Heart left ventricle (tissue), 16 donors: ENCODE measurements around the gene PALM. TPM values are rescaled to one million over a fixed set of nuclear protein-coding genes. Genes with fewer than 3 reads are reported as not detected.

Source experiments
- ATAC-seq, 4 donors: fragments of 200-7000 bp; cut with Tn5 transposase; one replicate each; pipeline ENCODE4 v1.9.1; 2020 to 2022; ENCODE audit warnings: moderate library complexity in 4 of 4, mild to moderate bottlenecking in 3 of 4, moderate number of reproducible peaks in 1 of 4
- DNase-seq, 5 donors: peaks; one replicate each; pipeline ENCODE4 v3.0.0-alpha.2; 2020
- H3K27ac ChIP-seq, 12 donors: fragments of 200-600 bp; sonication (generic) in 4 of 12; one replicate each; pipeline versions ENCODE4 v1.5.0 to v1.8.0; 2016 to 2022; ENCODE audit warnings: mild to moderate bottlenecking in 2 of 12
- H3K27me3 ChIP-seq, 9 donors: fragments of 200-600 bp; sonication (generic) in 2 of 9; one replicate each; pipeline versions ENCODE4 v1.5.1 to v1.8.0; 2016 to 2022; ENCODE audit warnings: mild to moderate bottlenecking in 3 of 9
- H3K36me3 ChIP-seq, 9 donors: fragments of 200-600 bp; sonication (generic) in 2 of 9; one replicate each; pipeline versions ENCODE4 v1.5.0 to v1.8.0; 2018 to 2022; ENCODE audit warnings: mild to moderate bottlenecking in 2 of 9
- H3K4me1 ChIP-seq, 12 donors: fragments of 200-600 bp; sonication (generic) in 4 of 12; one replicate each; pipeline versions ENCODE4 v1.5.0 to v1.8.0; 2016 to 2022; ENCODE audit warnings: mild to moderate bottlenecking in 3 of 12
- H3K4me3 ChIP-seq, 12 donors: fragments of 200-600 bp; sonication (generic) in 4 of 12; one replicate each; pipeline versions ENCODE4 v1.5.0 to v1.8.0; 2017 to 2022; ENCODE audit warnings: mild to moderate bottlenecking in 9 of 12, moderate library complexity in 4 of 12
- H3K9me3 ChIP-seq, 12 donors: fragments of 200-600 bp; sonication (generic) in 4 of 12; one replicate each; pipeline versions ENCODE4 v1.5.0 to v1.8.0; 2016 to 2022; ENCODE audit warnings: mild to moderate bottlenecking in 1 of 12
- POLR2A ChIP-seq, 2 donors: fragments of 450-650 bp; IDR thresholded peaks; one replicate each; pipeline ENCODE4 v1.6.1; 2017; ENCODE audit warnings: antibody characterized with exemption in 2 of 2, mild to moderate bottlenecking in 2 of 2, moderate library complexity in 2 of 2
- WGBS, 4 donors: extraction: QIAGEN DNeasy Blood & Tissue Kit in 2 of 4; methylation state at CpG; one replicate each; pipeline versions ENCODE4 v1.1.5 to v1.1.7; 2013 to 2018; 5-methylcytosine and 5-hydroxymethylcytosine counted together
- intact Hi-C, 10 donors: fragments of 100-400 bp; cut with DNase I; formaldehyde crosslinking; loops; one replicate each; pipeline versions ENCODE4 v1.11.1 to v1.14.2; 2022
- polyA plus RNA-seq, 2 donors: library from polyadenylated mRNA; stranded (reverse); fragments of 200-250 nt; gene quantifications; one replicate each; pipeline ENCODE4 v1.2.3, GENCODE V29; 2013
- total RNA-seq, 9 donors: library from RNA; depleted of rRNA in 2 of 9; stranded (reverse); fragments of >200 nt in 2 of 9; fragmentation: NEBNext Ultra II Directional in 3 of 9; extraction: Animal tissue kit (Norgen Biotek cat#: 25700) in 3 of 9; gene quantifications; one replicate each; pipeline versions ENCODE4 v1.1.0 to v1.2.4, GENCODE V29; 2016 to 2023
- TF ChIP-seq, protein P1 (sequence below), 12 donors: fragments of 200-600 bp; sonication (generic) in 4 of 12; IDR thresholded peaks; one replicate each; pipeline versions ENCODE4 v1.5.0 to v1.8.0; 2018 to 2022; ENCODE audit warnings: antibody characterized with exemption in 12 of 12, mild to moderate bottlenecking in 5 of 12
- donor health status: ischemic (EF 13 %, LVEDD 7.1; RV severe dilation, severe dysfunction).
- donor health status: healthy with polysubstance abuse.
- donor health status: DM: no; HTN: yes; CAD: no.
- donor health status: DM: no; HTN: no; CAD: no.
- donor health status: ischemic (EF 25% LVEDD 6.9; RV normal size, moderate dysfunction).
- donor health status: ischemic (EF 25% LVEDD 5.7; RV mildly dilated, moderate dysfunction).
- donor health status: healthy.
- donor health status: DM: yes; HTN: yes; CAD: no.
- donor health status: ischemic (EF 35%, LVEDD 5.7; RV mildly dilated, moderate dysfunction).
- donor health status: nonischemic (EF 11% LVEDD 7.7; RV severe dilation, severe dysfunction).
- donor health status: DM: yes; HTN: yes; CAD: no.
- donor health status: PGD.
- donor health status: ischemic (EF 29% LVEDD 5.4; RV normal size, mild dysfunction).
- donor health status: nonischemic (EF 23%, LVEDD 6.1; RV moderate dilation, normal function).

PALM gene
- total and polyA plus RNA-seq, 11 donors: 13.5 to 42.3 (median 23.3) TPM

DNA sequence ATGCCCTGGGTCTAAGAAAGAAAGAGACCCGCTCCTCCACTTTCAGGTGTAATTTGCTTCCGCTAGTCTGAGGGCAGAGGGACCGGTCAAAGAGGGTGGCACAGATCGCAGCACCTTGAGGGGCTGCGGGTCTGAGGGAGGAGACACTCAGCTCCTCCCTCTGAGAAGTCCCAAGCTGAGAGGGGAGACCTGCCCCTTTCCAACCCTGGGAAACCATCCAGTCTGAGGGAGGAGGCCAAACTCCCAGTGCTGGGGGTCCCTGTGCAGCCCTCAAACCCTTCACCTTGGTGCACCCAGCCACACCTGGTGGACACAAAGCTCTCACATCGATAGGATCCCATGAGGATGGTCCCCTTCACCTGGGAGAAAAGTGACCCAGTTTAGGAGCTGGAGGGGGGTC is 55.1 kb downstream of the PALM start:
- DNase-seq: no peak
- no peaks in the 10 kb centered on the region for H3K27me3 ChIP-seq
- H3K4me3 ChIP-seq: no peak overlapping the region
- no peaks in the 10 kb centered on the region for H3K36me3 ChIP-seq
- ATAC-seq: no peak
- H3K4me1 ChIP-seq: no peaks in the 10 kb centered on the region
- 91 to 93% (median 92%) methylated on average over 6 of the region's 6 CpGs for WGBS, 4 donors
- H3K9me3 ChIP-seq: peaks cover 0 to 5% (median 2%) of the 10 kb centered on the region in 12 donors
- TF ChIP-seq, protein P1, sequence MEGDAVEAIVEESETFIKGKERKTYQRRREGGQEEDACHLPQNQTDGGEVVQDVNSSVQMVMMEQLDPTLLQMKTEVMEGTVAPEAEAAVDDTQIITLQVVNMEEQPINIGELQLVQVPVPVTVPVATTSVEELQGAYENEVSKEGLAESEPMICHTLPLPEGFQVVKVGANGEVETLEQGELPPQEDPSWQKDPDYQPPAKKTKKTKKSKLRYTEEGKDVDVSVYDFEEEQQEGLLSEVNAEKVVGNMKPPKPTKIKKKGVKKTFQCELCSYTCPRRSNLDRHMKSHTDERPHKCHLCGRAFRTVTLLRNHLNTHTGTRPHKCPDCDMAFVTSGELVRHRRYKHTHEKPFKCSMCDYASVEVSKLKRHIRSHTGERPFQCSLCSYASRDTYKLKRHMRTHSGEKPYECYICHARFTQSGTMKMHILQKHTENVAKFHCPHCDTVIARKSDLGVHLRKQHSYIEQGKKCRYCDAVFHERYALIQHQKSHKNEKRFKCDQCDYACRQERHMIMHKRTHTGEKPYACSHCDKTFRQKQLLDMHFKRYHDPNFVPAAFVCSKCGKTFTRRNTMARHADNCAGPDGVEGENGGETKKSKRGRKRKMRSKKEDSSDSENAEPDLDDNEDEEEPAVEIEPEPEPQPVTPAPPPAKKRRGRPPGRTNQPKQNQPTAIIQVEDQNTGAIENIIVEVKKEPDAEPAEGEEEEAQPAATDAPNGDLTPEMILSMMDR (IDR thresholded peaks at IDR 0.05): no peak
- no peak for TF ChIP-seq POLR2A (IDR thresholded peaks at IDR 0.05)
- intact Hi-C loops: no loop called here
- H3K27ac ChIP-seq: no peak overlapping the region

DNA sequence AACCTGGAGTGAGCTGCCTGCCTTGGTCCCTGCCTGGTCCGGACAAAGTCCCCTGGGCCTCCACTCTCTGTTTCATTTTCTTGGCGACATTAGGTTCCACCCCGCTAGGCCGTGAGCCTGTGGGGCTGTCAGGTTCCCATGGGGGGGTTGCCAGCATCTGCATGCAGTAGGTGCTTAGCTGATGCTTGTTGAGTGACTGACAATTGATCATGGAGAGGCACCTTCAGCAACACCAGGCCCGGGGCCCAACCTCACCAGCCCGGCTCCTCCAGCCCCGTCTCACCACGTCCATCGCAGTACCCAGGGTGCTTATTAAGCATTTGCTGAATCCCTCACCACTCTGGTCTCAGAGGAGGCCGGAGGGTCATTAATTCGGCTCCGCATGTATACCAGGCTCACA is 55.6 kb downstream of the PALM start:
- Histone ChIP-seq H3K27me3 (no peaks in the 10 kb centered on the region), H3K4me1 (no peaks in the 10 kb centered on the region), H3K9me3 (peaks cover 0 to under 1% (median 0%) of the 10 kb centered on the region in 12 donors), H3K36me3 (no peaks in the 10 kb centered on the region), H3K27ac (no peak overlapping the region), H3K4me3 (no peak overlapping the region)
- DNase-seq (no peak), ATAC-seq (no peak)
- intact Hi-C loops: no loop called here
- 87 to 93% (median 92%) methylated on average over 11 to 12 of the region's 12 CpGs for WGBS, 4 donors
- TF ChIP-seq, protein P1 (IDR thresholded peaks at IDR 0.05): no peak
- TF ChIP-seq POLR2A (IDR thresholded peaks at IDR 0.05): no peak

DNA sequence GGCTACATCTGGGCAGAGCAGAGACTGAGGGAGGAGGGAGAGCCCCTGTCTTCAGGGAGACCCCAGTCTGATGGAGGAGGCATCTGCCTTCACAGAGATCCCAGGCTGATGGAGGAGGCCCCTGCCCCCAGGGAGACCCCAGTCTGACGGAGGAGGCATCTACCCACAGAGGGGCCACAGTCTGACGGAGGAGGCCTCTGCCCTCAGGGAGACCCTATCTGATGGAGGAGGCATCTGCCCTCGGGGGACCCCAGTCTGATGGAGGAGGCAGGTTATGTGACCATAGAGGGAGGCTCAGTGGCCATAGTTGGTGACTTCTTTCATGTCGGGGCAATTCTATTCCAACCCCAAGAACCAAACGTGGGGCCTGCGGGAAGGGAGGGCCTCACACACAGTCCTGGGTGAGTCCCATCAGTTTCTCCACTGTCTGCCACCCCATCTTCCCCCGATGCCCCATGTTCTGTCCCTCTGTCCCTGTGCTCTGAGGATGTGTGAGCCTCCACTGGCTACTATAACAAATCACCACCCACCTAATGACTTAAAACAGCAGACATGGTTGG is 56.5 kb downstream of the PALM start:
- DNase-seq (no peak), ATAC-seq (no peak)
- intact Hi-C loops: loop anchor here in 3 of 10 donors (5.0 kb wide), 3 partner anchors 92 to 217 kb away; partner anchors contain the start of genes CFD (in 1 of the 3) and WDR18 (in 1 of the 3)
- Histone ChIP-seq H3K9me3 (no peaks in the 10 kb centered on the region), H3K27ac (no peak overlapping the region), H3K4me3 (no peak overlapping the region), H3K4me1 (peaks cover 0 to 1% (median 0%) of the 10 kb centered on the region in 12 donors), H3K36me3 (no peaks in the 10 kb centered on the region), H3K27me3 (no peaks in the 10 kb centered on the region)
- WGBS, 4 donors: 76 to 100% (median 85%) methylated on average over 2 to 7 of the region's 7 CpGs
- no peak for TF ChIP-seq POLR2A (IDR thresholded peaks at IDR 0.05)
- TF ChIP-seq, protein P1 (IDR thresholded peaks at IDR 0.05): no peak

DNA sequence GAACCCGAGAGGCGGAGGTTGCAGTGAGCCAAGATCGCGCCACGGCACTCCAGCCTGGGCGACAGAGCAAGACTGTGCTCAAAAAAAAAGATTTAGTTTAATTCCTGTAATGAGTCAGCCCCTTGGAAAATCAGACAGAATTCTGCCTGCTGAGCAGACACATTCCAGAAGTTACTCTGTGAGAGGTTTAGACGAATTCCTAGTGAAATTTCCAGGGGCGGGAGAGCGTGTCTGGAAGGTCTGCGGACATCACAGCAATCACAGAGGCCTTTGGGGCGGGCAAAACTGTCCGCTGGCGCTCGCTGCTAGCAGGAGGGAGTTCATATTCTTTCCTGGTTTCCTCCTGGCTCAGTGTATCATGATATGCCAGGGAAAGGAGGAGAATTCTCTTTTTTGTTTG is 59.7 kb downstream of the PALM start:
- peaks cover 0 to 11% (median 0%) of the 10 kb centered on the region in 12 donors for H3K4me1 ChIP-seq
- intact Hi-C loops: loop anchor here in 4 of 10 donors (2.0 to 5.0 kb wide), 4 partner anchors 89 to 214 kb away; partner anchors contain the start of genes CFD (in 1 of the 4) and WDR18 (in 1 of the 4)
- no peak for ATAC-seq
- TF ChIP-seq, protein P1 (IDR thresholded peaks at IDR 0.05): no peak
- no peak for TF ChIP-seq POLR2A (IDR thresholded peaks at IDR 0.05)
- WGBS, 4 donors: 72 to 81% (median 76%) methylated on average over 14 of the region's 14 CpGs
- H3K9me3 ChIP-seq: no peaks in the 10 kb centered on the region
- no peak overlapping the region for H3K27ac ChIP-seq
- no peaks in the 10 kb centered on the region for H3K27me3 ChIP-seq
- H3K36me3 ChIP-seq: no peaks in the 10 kb centered on the region
- H3K4me3 ChIP-seq: no peak overlapping the region
- no peak for DNase-seq
